Body of pancreas (tissue), 4 donors: Measurements from ENCODE around the gene MYRFL.

ENCODE experiments used
- CTCF ChIP-seq, 7 experiments: fragments of 450-650 bp in 4 of 7; fragments of 200-600 bp in 3 of 7; sonication (generic) in 3 of 7; IDR thresholded peaks; one replicate each; pipeline ENCODE4 v1.5.1; 2016 to 2019; ENCODE audit warnings: antibody characterized with exemption in 7 of 7
- POLR2A ChIP-seq, 3 donors: fragments of 450-650 bp; IDR thresholded peaks; one replicate each; pipeline ENCODE4 v1.6.1; 2016; ENCODE audit warnings: antibody characterized with exemption in 3 of 3, mild to moderate bottlenecking in 2 of 3

- no peak for TF ChIP-seq CTCF (IDR thresholded peaks at IDR 0.05)
- TF ChIP-seq POLR2A (IDR thresholded peaks at IDR 0.05), result no peak
Measured at GRCh38 chr12:69966839-69967238, 141.8 kb downstream of the MYRFL start.
